GM12891 (cell line): ENCODE measurements around the gene ADAMTS17.

Experiments used
- PAX5 ChIP-seq: IDR thresholded peaks from 2 replicates; pipeline ENCODE4 v1.6.1; 2011; ENCODE audit warnings: low read length, moderate library complexity, mild to moderate bottlenecking; ENCODE audit not compliant: insufficient read depth, severe bottlenecking
- POLR2A ChIP-seq: IDR thresholded peaks from 2 replicates; pipeline ENCODE4 v1.6.1; 2011; ENCODE audit warnings: low read depth, low read length, control low read depth
- POLR2AphosphoS5 ChIP-seq: IDR thresholded peaks from 2 replicates; pipeline ENCODE4 v1.6.1; 2011; ENCODE audit warnings: low read depth, low read length, control low read depth
- SPI1 ChIP-seq: IDR thresholded peaks from 2 replicates; pipeline ENCODE4 v1.6.1; 2011; ENCODE audit warnings: low read depth, low read length, control low read depth
- TAF1 ChIP-seq: IDR thresholded peaks from 2 replicates; pipeline ENCODE4 v1.6.1; 2011; ENCODE audit warnings: low read depth, low read length, control low read depth

DNA sequence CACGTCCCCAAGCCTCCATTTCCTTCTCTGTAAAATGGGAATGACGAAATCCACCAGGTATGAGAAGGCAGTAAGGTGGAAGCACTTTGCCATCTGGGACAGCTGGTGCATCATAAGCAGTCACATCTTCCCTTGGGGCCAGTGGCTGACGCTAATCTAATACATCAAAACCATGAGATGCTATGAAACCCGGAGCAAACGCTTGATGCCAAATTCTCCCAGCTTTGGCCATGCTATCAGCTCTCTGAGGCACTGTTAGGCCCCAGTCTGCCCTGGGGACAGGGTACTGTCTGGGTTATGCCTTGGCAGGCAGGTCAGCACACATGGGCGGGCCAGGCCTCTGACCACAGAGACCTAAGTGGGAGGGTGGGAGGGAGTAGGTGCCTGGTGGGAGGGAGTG lies 66.1 kb downstream of the ADAMTS17 start:
- TF ChIP-seq POLR2A (no peak), POLR2AphosphoS5 (no peak), PAX5 (no peak), TAF1 (no peak), SPI1 (no peak)
